CD14-positive monocyte (primary cell): ENCODE data around the gene HMCN2. TPM values are rescaled to one million over a fixed set of nuclear protein-coding genes. Genes with fewer than 3 reads are reported as not detected.
A peak's percentile ranks its signal among the peaks of the same experiment; 100 is the strongest.

Experiments
- DNase-seq, 3 donors: peaks; one replicate each; pipeline ENCODE4 v3.0.0-alpha.2; 2011 to 2022
- H2AFZ ChIP-seq: 2 replicates; pipeline ENCODE4 v1.6.0; 2012; ENCODE audit warnings: mild to moderate bottlenecking, low read depth, low read length, inconsistent platforms; ENCODE audit not compliant: insufficient read depth, poor library complexity, severe bottlenecking
- H3K27ac ChIP-seq, 2 donors: 1 replicate in 1 of 2; 2 replicates in 1 of 2; pipeline ENCODE4 v1.5.1; 2012 to 2013; ENCODE audit warnings: low read length in 2 of 2, control low read depth in 1 of 2, inconsistent platforms in 1 of 2, low read depth in 1 of 2, mild to moderate bottlenecking in 1 of 2
- H3K27me3 ChIP-seq, 2 donors: one replicate each; pipeline versions ENCODE4 v1.6.0 to v1.6.1; 2011 to 2013; ENCODE audit warnings: low read length in 2 of 2; ENCODE audit not compliant: control insufficient read depth in 2 of 2, insufficient read depth in 2 of 2
- H3K36me3 ChIP-seq, 2 donors: replicated peaks in 1 of 2; 1 replicate in 1 of 2; 2 replicates in 1 of 2; pipeline versions ENCODE4 v1.5.1 to v1.6.1; 2012 to 2013; ENCODE audit warnings: low read length in 2 of 2, control low read depth in 1 of 2, inconsistent platforms in 1 of 2, mild to moderate bottlenecking in 1 of 2; ENCODE audit not compliant: insufficient read depth in 2 of 2, control insufficient read depth in 1 of 2
- H3K4me1 ChIP-seq, 2 donors: 1 replicate in 1 of 2; 2 replicates in 1 of 2; pipeline versions ENCODE4 v1.5.1 to v1.6.1; 2012 to 2013; ENCODE audit warnings: low read length in 2 of 2, control low read depth in 1 of 2, inconsistent platforms in 1 of 2, mild to moderate bottlenecking in 1 of 2, moderate library complexity in 1 of 2; ENCODE audit not compliant: insufficient read depth in 2 of 2, control insufficient read depth in 1 of 2
- H3K4me2 ChIP-seq: replicated peaks from 2 replicates; pipeline ENCODE3; 2012; ENCODE audit warnings: low read length, moderate library complexity, mild to moderate bottlenecking; ENCODE audit not compliant: poor library complexity, severe bottlenecking; ENCODE audit errors: extremely low read depth
- H3K4me3 ChIP-seq, 3 experiments: fragments of 200-600 bp in 1 of 3; sonication (generic) in 1 of 3; replicated peaks in 1 of 3; 1 replicate in 2 of 3; 2 replicates in 1 of 3; pipeline ENCODE4 v1.5.1; 2011 to 2013; ENCODE audit warnings: low read length in 3 of 3, mild to moderate bottlenecking in 3 of 3, control low read depth in 2 of 3, low read depth in 2 of 3, inconsistent platforms in 1 of 3, moderate library complexity in 1 of 3
- H3K79me2 ChIP-seq: 2 replicates; pipeline ENCODE4 v1.6.0; 2012; ENCODE audit warnings: mild to moderate bottlenecking, control low read depth, inconsistent platforms, low read length, moderate library complexity; ENCODE audit not compliant: insufficient read depth
- H3K9ac ChIP-seq: 2 replicates; pipeline ENCODE4 v1.6.0; 2017; ENCODE audit warnings: low read length, mild to moderate bottlenecking; ENCODE audit not compliant: insufficient read depth, poor library complexity, severe bottlenecking
- H3K9me3 ChIP-seq, 2 donors: replicated peaks in 1 of 2; 1 replicate in 1 of 2; 2 replicates in 1 of 2; pipeline versions ENCODE4 v1.5.1 to v1.6.1; 2012 to 2013; ENCODE audit warnings: low read length in 2 of 2, control low read depth in 1 of 2; ENCODE audit not compliant: control insufficient read depth in 1 of 2, insufficient read depth in 1 of 2
- H4K20me1 ChIP-seq: 2 replicates; pipeline ENCODE4 v1.6.0; 2012; ENCODE audit warnings: mild to moderate bottlenecking, low read length, control low read depth, moderate library complexity; ENCODE audit not compliant: insufficient read depth
- H3K27ac Mint-ChIP-seq, 7 donors: one replicate each; pipeline ENCODE4 v1.8.0; 2020; ENCODE audit warnings: mild to moderate bottlenecking in 7 of 7, mixed read lengths in 7 of 7, moderate library complexity in 6 of 7, inconsistent platforms in 2 of 7
- H3K27me3 Mint-ChIP-seq, 3 donors: one replicate each; pipeline ENCODE4 v1.8.0; 2021 to 2022; ENCODE audit warnings: low read depth in 3 of 3, mild to moderate bottlenecking in 3 of 3, mixed read lengths in 3 of 3, moderate library complexity in 3 of 3, inconsistent platforms in 1 of 3
- H3K36me3 Mint-ChIP-seq, 2 donors: one replicate each; pipeline ENCODE4 v1.8.0; 2020; ENCODE audit warnings: mixed read lengths in 2 of 2, inconsistent platforms in 1 of 2, mild to moderate bottlenecking in 1 of 2
- H3K4me1 Mint-ChIP-seq: one replicate; pipeline ENCODE4 v1.8.0; 2020; ENCODE audit warnings: mild to moderate bottlenecking, mixed read lengths
- H3K4me3 Mint-ChIP-seq, 2 donors: one replicate each; pipeline ENCODE4 v1.8.0; 2020; ENCODE audit warnings: mild to moderate bottlenecking in 2 of 2, mixed read lengths in 2 of 2, moderate library complexity in 1 of 2
- H3K9me3 Mint-ChIP-seq, 7 donors: one replicate each; pipeline ENCODE4 v1.8.0; 2020 to 2022; ENCODE audit warnings: mixed read lengths in 7 of 7, mild to moderate bottlenecking in 6 of 7, moderate library complexity in 6 of 7, inconsistent platforms in 2 of 7
- CTCF ChIP-seq: fragments of 200-600 bp; IDR thresholded peaks from one replicate; pipeline ENCODE4 v1.8.0; 2022; ENCODE audit warnings: antibody characterized with exemption, mild to moderate bottlenecking
- WGBS: methylation state at CpG from one replicate; pipeline ENCODE4 v1.1.5; 2013; ENCODE audit warnings: missing lambda C conversion rate; ENCODE audit not compliant: insufficient coverage; 5-methylcytosine and 5-hydroxymethylcytosine counted together
- intact Hi-C, 2 donors: fragments of 100-400 bp; cut with micrococcal nuclease; formaldehyde crosslinking; loops; one replicate each; pipeline versions ENCODE4 v1.15.0 to v1.15.1; 2023
- polyA plus RNA-seq, 3 donors: library from polyadenylated mRNA; depleted of rRNA in 1 of 3; unstranded in 2 of 3; stranded (reverse) in 1 of 3; fragments of 300-500 nt in 2 of 3; fragments of >200 nt in 1 of 3; fragmentation: Illumina TruSeq in 2 of 3; gene quantifications; 1 replicate in 2 of 3; 2 replicates in 1 of 3; pipeline ENCODE4 v1.2.3, GENCODE V29; 2012 to 2021

The HMCN2 gene
- polyA plus RNA-seq, 3 donors: not detected

GRCh38 chr9:130262061-130262745, 3.4 kb upstream of the HMCN2 start:
- Histone ChIP-seq H3K9ac (no peak overlapping the region), H3K4me2 (no peak overlapping the region), H4K20me1 (no peaks in the 10 kb centered on the region), H2AFZ (no peak overlapping the region), H3K9me3 (peaks cover 0 to 22% of the 10 kb centered on the region in 2 donors), H3K36me3 (no peaks in the 10 kb centered on the region), H3K79me2 (no peaks in the 10 kb centered on the region), H3K27me3 (peaks cover 35 to 66% of the 10 kb centered on the region in 2 donors), H3K4me1 (no peaks in the 10 kb centered on the region), H3K4me3 (no peak overlapping the region), H3K27ac (no peak overlapping the region)
- Mint-ChIP-seq H3K27ac (no peak overlapping the region), H3K4me1 (peaks cover 9% of the 10 kb centered on the region), H3K9me3 (peaks cover 0 to 16% (median 8%) of the 10 kb centered on the region in 7 donors), H3K27me3 (peaks cover 78 to 92% (median 83%) of the 10 kb centered on the region in 3 donors), H3K4me3 (peak overlapping the region in 1 of 2 donors; percentile 76), H3K36me3 (peaks cover 0 to 2% of the 10 kb centered on the region in 2 donors)
- DNase-seq: no peak
- no peak for TF ChIP-seq CTCF
- WGBS: 65% methylated on average over 17 of the region's 17 CpGs
- intact Hi-C loops: no loop called here

- Histone ChIP-seq H3K9me3 (peaks cover 0 to 22% of the 10 kb centered on the region in 2 donors), H2AFZ (no peak overlapping the region), H3K27ac (no peak overlapping the region), H3K4me2 (no peak overlapping the region), H3K36me3 (no peaks in the 10 kb centered on the region), H3K4me3 (no peak overlapping the region), H3K79me2 (no peaks in the 10 kb centered on the region), H4K20me1 (no peaks in the 10 kb centered on the region), H3K9ac (no peak overlapping the region), H3K27me3 (peaks cover 35 to 69% of the 10 kb centered on the region in 2 donors), H3K4me1 (peaks cover 0 to under 1% of the 10 kb centered on the region in 2 donors)
- DNase-seq: no peak
- Mint-ChIP-seq H3K27me3 (peaks cover 77 to 93% (median 84%) of the 10 kb centered on the region in 3 donors), H3K36me3 (peaks cover 0 to 2% of the 10 kb centered on the region in 2 donors), H3K9me3 (peaks cover 0 to 13% (median 8%) of the 10 kb centered on the region in 7 donors), H3K4me3 (peak overlapping the region in 1 of 2 donors; percentile 76), H3K27ac (no peak overlapping the region), H3K4me1 (peaks cover 12% of the 10 kb centered on the region)
- intact Hi-C loops: no loop called here
- TF ChIP-seq CTCF: no peak
- 89% methylated on average over 5 of the region's 7 CpGs for WGBS
These were observed 2.8 kb upstream of the HMCN2 start for GRCh38 chr9:130262771-130263170.
